SU-DHL-6 (cell line): ENCODE results near the gene KASH5.

ENCODE experiments used
- H2AFZ ChIP-seq: fragments of 200-600 bp; sonication (generic); 2 replicates; pipeline ENCODE4 v1.6.1; 2014; ENCODE audit warnings: low read depth, mild to moderate bottlenecking, moderate library complexity, mixed read lengths, antibody characterized with exemption, low read length; ENCODE audit not compliant: severe bottlenecking
- H3F3A ChIP-seq: fragments of 200-600 bp; shearing (Covaris generic); 2 replicates; pipeline ENCODE4 v1.6.0; 2016; ENCODE audit warnings: antibody characterized with exemption, mild to moderate bottlenecking; ENCODE audit not compliant: insufficient read depth
- H3K27ac ChIP-seq: fragments of 200-600 bp; sonication (generic); 2 replicates; pipeline ENCODE4 v1.5.1; 2016; ENCODE audit warnings: low read depth, mild to moderate bottlenecking, low read length, moderate library complexity, mixed read lengths
- H3K27me3 ChIP-seq: fragments of 200-600 bp; sonication (generic), shearing (Covaris generic); 2 replicates; pipeline ENCODE4 v1.6.0; 2014; ENCODE audit warnings: mild to moderate bottlenecking, low read length
- H3K36me3 ChIP-seq: fragments of 200-600 bp; sonication (generic); 2 replicates; pipeline ENCODE4 v1.6.1; 2014; ENCODE audit warnings: mild to moderate bottlenecking, low read length, mixed read lengths
- H3K4me2 ChIP-seq: fragments of 300-600, 200-600 bp; shearing (Covaris generic), sonication (generic); 2 replicates; pipeline ENCODE4 v1.6.0; 2014; ENCODE audit warnings: low read length, low read depth, mild to moderate bottlenecking; ENCODE audit not compliant: poor library complexity, severe bottlenecking
- H3K4me3 ChIP-seq: fragments of 200-600 bp; sonication (generic); 2 replicates; pipeline ENCODE4 v1.5.1; 2014; ENCODE audit warnings: antibody characterized with exemption, low read length, mild to moderate bottlenecking, mixed read lengths; ENCODE audit not compliant: insufficient read depth, poor library complexity, severe bottlenecking
- H3K79me2 ChIP-seq: fragments of 200-600 bp; sonication (generic); 2 replicates; pipeline ENCODE4 v1.6.1; 2014; ENCODE audit warnings: mild to moderate bottlenecking, low read length, moderate library complexity; ENCODE audit not compliant: insufficient read depth
- H3K9ac ChIP-seq: fragments of 200-600 bp; sonication (generic); 2 replicates; pipeline ENCODE4 v1.7.0; 2014; ENCODE audit warnings: mild to moderate bottlenecking, low read length
- H3K9me2 ChIP-seq: fragments of 200-600 bp; sonication (generic); replicated peaks from 2 replicates; pipeline ENCODE4 v1.6.1; 2014; ENCODE audit warnings: low read length; ENCODE audit not compliant: insufficient read depth
- H3K9me3 ChIP-seq: fragments of 200-600 bp; sonication (generic); 2 replicates; pipeline ENCODE4 v1.6.1; 2014; ENCODE audit warnings: low read length, mixed read lengths; ENCODE audit not compliant: insufficient read depth
- H4K20me1 ChIP-seq: fragments of 200-600 bp; sonication (generic); 2 replicates; pipeline ENCODE4 v1.6.1; 2014; ENCODE audit warnings: low read depth, mild to moderate bottlenecking, antibody characterized with exemption, low read length, moderate library complexity, mixed read lengths
- CTCF ChIP-seq: fragments of 200-600 bp; sonication (generic); IDR thresholded peaks from one replicate; pipeline ENCODE4 v1.5.1; 2017; ENCODE audit warnings: antibody characterized with exemption, mild to moderate bottlenecking, low read length, moderate library complexity; ENCODE audit not compliant: insufficient read depth, poor library complexity, severe bottlenecking
- EZH2phosphoT487 ChIP-seq: fragments of 200-600 bp; sonication (generic), shearing (Covaris generic); conservative IDR thresholded peaks from 2 replicates; pipeline ENCODE4 v1.6.1; 2018; ENCODE audit warnings: mild to moderate bottlenecking, antibody characterized with exemption, low read length, moderate library complexity, mixed read lengths

KASH5 gene

DNA sequence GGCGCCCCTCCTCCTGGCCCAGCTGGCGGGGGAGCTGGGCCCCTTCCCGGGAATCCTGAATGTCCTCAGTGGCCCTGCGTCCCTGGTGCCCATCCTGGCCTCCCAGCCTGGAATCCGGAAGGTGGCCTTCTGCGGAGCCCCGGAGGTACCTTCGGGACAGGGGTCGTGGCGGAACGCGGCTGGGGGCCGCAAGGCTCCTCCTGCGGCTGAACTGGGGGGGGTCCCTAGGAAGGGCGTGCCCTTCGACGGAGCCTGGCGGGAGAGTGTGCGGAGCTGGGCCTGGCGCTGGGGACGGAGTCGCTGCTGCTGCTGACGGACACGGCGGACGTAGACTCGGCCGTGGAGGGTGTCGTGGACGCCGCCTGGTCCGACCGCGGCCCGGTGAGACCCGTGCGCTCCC lies 73.6 kb downstream of the KASH5 start:
- TF ChIP-seq EZH2phosphoT487: no peak
- TF ChIP-seq CTCF: no peak
- Histone ChIP-seq H2AFZ (no peak overlapping the region), H3K27ac (no peak overlapping the region), H3K27me3 (no peaks in the 10 kb centered on the region), H4K20me1 (no peaks in the 10 kb centered on the region), H3K79me2 (no peaks in the 10 kb centered on the region), H3K9me2 (no peaks in the 10 kb centered on the region), H3F3A (no peaks in the 10 kb centered on the region), H3K36me3 (no peaks in the 10 kb centered on the region), H3K4me2 (no peak overlapping the region), H3K4me3 (no peak overlapping the region), H3K9me3 (no peaks in the 10 kb centered on the region), H3K9ac (no peak overlapping the region)

DNA sequence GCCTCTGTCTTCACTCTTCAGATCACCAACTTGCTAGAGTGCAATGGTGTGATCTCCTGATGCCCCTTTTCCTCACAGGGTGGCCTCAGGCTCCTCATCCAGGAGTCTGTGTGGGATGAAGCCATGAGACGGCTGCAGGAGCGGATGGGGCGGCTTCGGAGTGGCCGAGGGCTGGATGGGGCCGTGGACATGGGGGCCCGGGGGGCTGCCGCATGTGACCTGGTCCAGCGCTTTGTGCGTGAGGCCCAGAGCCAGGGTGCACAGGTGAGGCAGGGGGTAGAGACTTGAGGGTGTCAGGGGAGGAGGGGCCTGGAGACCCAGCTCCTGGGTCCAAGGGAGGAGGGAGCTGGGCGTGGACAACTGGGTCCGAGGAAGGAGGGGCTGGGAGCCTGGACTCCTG lies 74.4 kb downstream of the KASH5 start:
- Histone ChIP-seq H3K4me2 (no peak overlapping the region), H4K20me1 (no peaks in the 10 kb centered on the region), H3K9me3 (no peaks in the 10 kb centered on the region), H3K27me3 (no peaks in the 10 kb centered on the region), H3K36me3 (no peaks in the 10 kb centered on the region), H3K79me2 (no peaks in the 10 kb centered on the region), H2AFZ (no peak overlapping the region), H3K27ac (no peak overlapping the region), H3F3A (no peaks in the 10 kb centered on the region), H3K4me3 (no peak overlapping the region), H3K9ac (no peak overlapping the region), H3K9me2 (no peaks in the 10 kb centered on the region)
- no peak for TF ChIP-seq CTCF
- TF ChIP-seq EZH2phosphoT487: no peak

- TF ChIP-seq CTCF (no peak), EZH2phosphoT487 (no peak)
- Histone ChIP-seq H3K9me2 (no peaks in the 10 kb centered on the region), H3K27ac (no peak overlapping the region), H3K4me3 (no peak overlapping the region), H3K79me2 (no peaks in the 10 kb centered on the region), H2AFZ (no peak overlapping the region), H3K4me2 (no peak overlapping the region), H3F3A (no peaks in the 10 kb centered on the region), H3K9me3 (no peaks in the 10 kb centered on the region), H4K20me1 (no peaks in the 10 kb centered on the region), H3K27me3 (no peaks in the 10 kb centered on the region), H3K36me3 (no peaks in the 10 kb centered on the region), H3K9ac (no peak overlapping the region)
Measured at GRCh38 chr19:49463960-49464740, 76.1 kb downstream of the KASH5 start.
